ENCODE measurements around the gene BBS9.

The BBS9 gene

DNA sequence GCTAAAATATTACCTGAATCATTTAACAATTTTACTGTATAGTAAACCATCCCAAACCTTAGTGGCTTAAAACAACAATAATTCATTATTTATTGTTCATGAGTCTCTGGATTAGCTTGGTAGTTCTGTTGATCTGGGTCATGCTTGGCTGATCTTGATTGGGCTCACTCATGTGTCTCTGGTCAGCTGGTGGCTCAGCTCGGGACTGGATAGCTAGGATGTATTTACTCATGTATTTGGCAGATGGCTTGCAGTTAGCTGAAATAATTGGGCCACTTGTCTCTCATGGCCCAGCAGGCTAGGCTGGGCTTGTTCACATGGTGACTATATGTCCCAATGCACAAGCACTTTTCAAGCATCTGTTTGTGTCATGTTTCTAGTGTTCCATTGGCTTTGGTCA is 262.8 kb downstream of the BBS9 start:
- Histone ChIP-seq H3K9me3 (ENCODE audit: severe bottlenecking) (no peaks in the 10 kb centered on the region), H3K36me3 (no peaks in the 10 kb centered on the region), H3K27me3 (ENCODE audit: insufficient read depth, low read depth, severe bottlenecking) (no peaks in the 10 kb centered on the region), H3K27ac (0 out of 2 replicates have a peak overlapping the region, but pooled peaks have one; percentile 8), H3K4me3 (ENCODE audit: low read depth, low read length) (no peak overlapping the region)
- DNase-seq: peak; percentile 56
- TF ChIP-seq, protein P1, sequence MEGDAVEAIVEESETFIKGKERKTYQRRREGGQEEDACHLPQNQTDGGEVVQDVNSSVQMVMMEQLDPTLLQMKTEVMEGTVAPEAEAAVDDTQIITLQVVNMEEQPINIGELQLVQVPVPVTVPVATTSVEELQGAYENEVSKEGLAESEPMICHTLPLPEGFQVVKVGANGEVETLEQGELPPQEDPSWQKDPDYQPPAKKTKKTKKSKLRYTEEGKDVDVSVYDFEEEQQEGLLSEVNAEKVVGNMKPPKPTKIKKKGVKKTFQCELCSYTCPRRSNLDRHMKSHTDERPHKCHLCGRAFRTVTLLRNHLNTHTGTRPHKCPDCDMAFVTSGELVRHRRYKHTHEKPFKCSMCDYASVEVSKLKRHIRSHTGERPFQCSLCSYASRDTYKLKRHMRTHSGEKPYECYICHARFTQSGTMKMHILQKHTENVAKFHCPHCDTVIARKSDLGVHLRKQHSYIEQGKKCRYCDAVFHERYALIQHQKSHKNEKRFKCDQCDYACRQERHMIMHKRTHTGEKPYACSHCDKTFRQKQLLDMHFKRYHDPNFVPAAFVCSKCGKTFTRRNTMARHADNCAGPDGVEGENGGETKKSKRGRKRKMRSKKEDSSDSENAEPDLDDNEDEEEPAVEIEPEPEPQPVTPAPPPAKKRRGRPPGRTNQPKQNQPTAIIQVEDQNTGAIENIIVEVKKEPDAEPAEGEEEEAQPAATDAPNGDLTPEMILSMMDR (IDR thresholded peaks at IDR 0.05; ENCODE audit: low read depth, low read length): no peak

DNA sequence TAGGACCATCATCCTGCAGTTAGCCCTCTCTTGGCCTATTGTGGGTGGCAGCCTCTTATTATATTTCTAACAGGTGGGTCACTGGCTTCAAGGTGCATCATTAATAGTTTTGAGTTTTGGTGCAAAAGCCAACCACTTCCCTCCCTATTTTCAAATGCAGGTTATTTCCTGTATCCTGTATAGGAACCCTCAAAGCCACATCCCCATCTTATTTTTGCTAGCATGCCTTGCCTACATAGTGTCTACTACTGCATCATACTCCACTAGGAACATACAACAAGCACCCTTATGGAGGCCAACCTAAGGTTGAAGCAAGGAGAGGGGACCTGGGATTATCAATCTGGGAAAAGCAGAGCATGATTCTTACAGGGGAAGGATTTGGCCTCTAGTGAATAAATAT is 264.4 kb downstream of the BBS9 start:
- Histone ChIP-seq H3K27me3 (ENCODE audit: insufficient read depth, low read depth, severe bottlenecking) (no peaks in the 10 kb centered on the region), H3K36me3 (no peaks in the 10 kb centered on the region), H3K9me3 (ENCODE audit: severe bottlenecking) (no peaks in the 10 kb centered on the region), H3K4me3 (ENCODE audit: low read depth, low read length) (no peak overlapping the region), H3K27ac (no peak overlapping the region)
- TF ChIP-seq, protein P1 (IDR thresholded peaks at IDR 0.05; ENCODE audit: low read depth, low read length): no peak
- no peak for DNase-seq

- no peak for DNase-seq
- no peaks in the 10 kb centered on the region for H3K9me3 ChIP-seq (ENCODE audit: severe bottlenecking)
- no peak overlapping the region for H3K27ac ChIP-seq
- TF ChIP-seq, protein P1 (IDR thresholded peaks at IDR 0.05; ENCODE audit: low read depth, low read length): no peak
- no peaks in the 10 kb centered on the region for H3K36me3 ChIP-seq
- no peaks in the 10 kb centered on the region for H3K27me3 ChIP-seq (ENCODE audit: insufficient read depth, low read depth, severe bottlenecking)
- H3K4me3 ChIP-seq (ENCODE audit: low read depth, low read length): no peak overlapping the region
Observed at GRCh38 chr7:33395340-33395739, 266.0 kb downstream of the BBS9 start.

DNA sequence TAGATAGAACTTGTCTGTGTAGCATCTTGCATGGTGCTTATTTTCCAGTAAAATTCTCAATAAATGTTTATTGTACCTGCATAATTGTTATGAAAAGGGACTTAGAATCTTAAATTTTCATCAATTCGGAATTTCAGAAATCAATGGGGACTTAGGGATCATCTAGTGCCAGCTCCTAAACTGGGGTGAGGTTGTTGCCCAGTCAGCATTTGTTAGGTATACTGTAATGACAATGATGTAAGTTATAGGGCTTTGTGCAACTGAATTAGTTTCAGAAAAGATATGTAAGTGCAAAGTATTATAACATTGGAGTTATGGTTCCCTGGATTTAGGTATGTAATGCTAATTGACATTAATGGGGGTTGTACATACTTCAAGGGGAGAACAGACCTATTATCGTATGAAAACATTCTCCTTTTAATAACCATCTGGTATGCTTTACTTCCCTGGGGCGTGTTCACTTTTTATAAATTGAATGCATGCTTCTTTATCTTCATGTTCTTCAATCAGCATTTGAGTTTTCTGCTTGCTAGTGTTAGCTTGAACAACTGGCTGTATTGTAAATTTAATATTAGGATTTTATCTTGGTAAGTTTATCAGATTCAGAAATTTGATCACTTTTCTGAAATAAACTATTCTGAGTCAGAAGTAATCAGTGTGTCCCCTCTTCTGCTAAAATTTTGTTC is 270.3 kb downstream of the BBS9 start:
- no peaks in the 10 kb centered on the region for H3K9me3 ChIP-seq (ENCODE audit: severe bottlenecking)
- TF ChIP-seq, protein P1 (IDR thresholded peaks at IDR 0.05; ENCODE audit: low read depth, low read length): no peak
- H3K4me3 ChIP-seq (ENCODE audit: low read depth, low read length): no peak overlapping the region
- no peaks in the 10 kb centered on the region for H3K27me3 ChIP-seq (ENCODE audit: insufficient read depth, low read depth, severe bottlenecking)
- no peaks in the 10 kb centered on the region for H3K36me3 ChIP-seq
- H3K27ac ChIP-seq: no peak overlapping the region
- no peak for DNase-seq

GRCh38 chr7:33400214-33400538 is 270.8 kb downstream of the BBS9 start:
- Histone ChIP-seq H3K27ac (no peak overlapping the region), H3K4me3 (ENCODE audit: low read depth, low read length) (no peak overlapping the region), H3K36me3 (no peaks in the 10 kb centered on the region), H3K27me3 (ENCODE audit: insufficient read depth, low read depth, severe bottlenecking) (no peaks in the 10 kb centered on the region), H3K9me3 (ENCODE audit: severe bottlenecking) (no peaks in the 10 kb centered on the region)
- no peak for DNase-seq
- TF ChIP-seq, protein P1 (IDR thresholded peaks at IDR 0.05; ENCODE audit: low read depth, low read length): no peak

DNA sequence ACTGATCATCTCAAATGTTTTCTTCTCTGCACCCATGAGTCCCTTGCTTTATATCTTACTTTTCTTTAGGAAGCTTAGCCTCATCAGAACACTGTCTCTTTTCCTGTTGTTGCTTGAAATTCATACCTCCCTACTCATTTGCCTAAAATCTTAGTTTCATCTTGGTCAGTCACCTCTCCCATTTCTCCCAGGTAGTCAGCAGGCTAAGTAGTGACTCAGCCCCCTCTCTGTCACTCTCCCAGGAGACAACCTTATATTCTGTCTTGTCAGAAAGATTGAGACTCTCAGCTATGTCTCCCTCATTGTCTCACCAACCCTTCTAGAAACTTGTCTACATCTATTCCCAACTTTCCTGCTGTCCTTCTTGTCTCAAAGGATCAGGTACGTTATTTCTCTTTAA is 280.9 kb downstream of the BBS9 start:
- DNase-seq: no peak
- TF ChIP-seq, protein P1 (IDR thresholded peaks at IDR 0.05; ENCODE audit: low read depth, low read length): no peak
- Histone ChIP-seq H3K9me3 (ENCODE audit: severe bottlenecking) (no peaks in the 10 kb centered on the region), H3K36me3 (no peaks in the 10 kb centered on the region), H3K4me3 (ENCODE audit: low read depth, low read length) (no peak overlapping the region), H3K27me3 (ENCODE audit: insufficient read depth, low read depth, severe bottlenecking) (no peaks in the 10 kb centered on the region), H3K27ac (no peak overlapping the region)
